ENCODE measurements around the gene GPRC6A. TPM values are rescaled to one million over a fixed set of nuclear protein-coding genes. Genes with fewer than 3 reads are reported as not detected.

Gene GPRC6A
- total RNA-seq, 4 donors from 2014 or later: not detected

DNA sequence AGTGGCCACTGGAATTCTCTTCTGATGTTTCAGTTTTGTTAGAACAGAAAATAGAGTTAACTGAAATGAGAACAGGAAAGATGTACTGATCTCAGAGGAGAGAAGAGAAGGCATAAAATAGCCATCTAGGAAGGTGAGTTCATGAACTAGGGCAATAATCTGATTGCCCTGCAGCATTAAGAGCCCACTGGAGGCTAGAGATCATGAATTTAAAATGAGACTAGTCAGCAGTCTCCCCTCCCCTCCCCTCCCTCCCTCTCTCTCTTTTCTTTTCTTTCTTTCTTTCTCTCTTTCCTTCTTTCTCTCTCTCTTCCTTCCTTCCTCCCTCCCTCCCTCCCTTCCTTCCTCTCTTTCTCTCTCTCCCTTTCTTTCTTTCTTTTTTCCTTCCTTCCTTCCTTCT is 28.9 kb downstream of the GPRC6A start:
- no peak for DNase-seq (ENCODE audit: low spot score in 2 of 2)
- H3K4me3 ChIP-seq (ENCODE audit: low read depth, poor library complexity, severe bottlenecking): no peak overlapping the region
- no peak for TF ChIP-seq POLR2A (IDR thresholded peaks at IDR 0.05)
- TF ChIP-seq, protein P1, sequence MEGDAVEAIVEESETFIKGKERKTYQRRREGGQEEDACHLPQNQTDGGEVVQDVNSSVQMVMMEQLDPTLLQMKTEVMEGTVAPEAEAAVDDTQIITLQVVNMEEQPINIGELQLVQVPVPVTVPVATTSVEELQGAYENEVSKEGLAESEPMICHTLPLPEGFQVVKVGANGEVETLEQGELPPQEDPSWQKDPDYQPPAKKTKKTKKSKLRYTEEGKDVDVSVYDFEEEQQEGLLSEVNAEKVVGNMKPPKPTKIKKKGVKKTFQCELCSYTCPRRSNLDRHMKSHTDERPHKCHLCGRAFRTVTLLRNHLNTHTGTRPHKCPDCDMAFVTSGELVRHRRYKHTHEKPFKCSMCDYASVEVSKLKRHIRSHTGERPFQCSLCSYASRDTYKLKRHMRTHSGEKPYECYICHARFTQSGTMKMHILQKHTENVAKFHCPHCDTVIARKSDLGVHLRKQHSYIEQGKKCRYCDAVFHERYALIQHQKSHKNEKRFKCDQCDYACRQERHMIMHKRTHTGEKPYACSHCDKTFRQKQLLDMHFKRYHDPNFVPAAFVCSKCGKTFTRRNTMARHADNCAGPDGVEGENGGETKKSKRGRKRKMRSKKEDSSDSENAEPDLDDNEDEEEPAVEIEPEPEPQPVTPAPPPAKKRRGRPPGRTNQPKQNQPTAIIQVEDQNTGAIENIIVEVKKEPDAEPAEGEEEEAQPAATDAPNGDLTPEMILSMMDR (IDR thresholded peaks at IDR 0.05): no peak
- intact Hi-C loops (cut with DNase I; ENCODE audit: low total_unique reads): no loop called here

GRCh38 chr6:116797585-116797984 is 31.3 kb downstream of the GPRC6A start:
- intact Hi-C loops (cut with DNase I; ENCODE audit: low total_unique reads): no loop called here
- no peak for DNase-seq (ENCODE audit: low spot score in 2 of 2)
- WGBS, 2 donors: 57 to 59% methylated on average over 2 of the region's 2 CpGs

GRCh38 chr6:116793224-116793623 is 35.7 kb downstream of the GPRC6A start:
- TF ChIP-seq, protein P1 (IDR thresholded peaks at IDR 0.05): no peak
- no peak for TF ChIP-seq POLR2A (IDR thresholded peaks at IDR 0.05)
- WGBS, 2 donors: 78 to 83% methylated on average over 3 of the region's 3 CpGs
- H3K4me3 ChIP-seq (ENCODE audit: low read depth, poor library complexity, severe bottlenecking): no peak overlapping the region
- intact Hi-C loops (cut with DNase I; ENCODE audit: low total_unique reads): no loop called here
- no peak for DNase-seq (ENCODE audit: low spot score in 2 of 2)

More at GRCh38 chr6:116797585-116797984, 31.3 kb downstream of the GPRC6A start:
- H3K4me3 ChIP-seq (ENCODE audit: low read depth, poor library complexity, severe bottlenecking): no peak overlapping the region
- TF ChIP-seq, protein P1 (IDR thresholded peaks at IDR 0.05): no peak
- TF ChIP-seq POLR2A (IDR thresholded peaks at IDR 0.05): no peak

GRCh38 chr6:116783852-116784251 is 45.0 kb downstream of the GPRC6A start:
- TF ChIP-seq POLR2A (IDR thresholded peaks at IDR 0.05): no peak
- TF ChIP-seq, protein P1 (IDR thresholded peaks at IDR 0.05): no peak
- 65 to 67% methylated on average over 5 of the region's 5 CpGs for WGBS, 2 donors

DNA sequence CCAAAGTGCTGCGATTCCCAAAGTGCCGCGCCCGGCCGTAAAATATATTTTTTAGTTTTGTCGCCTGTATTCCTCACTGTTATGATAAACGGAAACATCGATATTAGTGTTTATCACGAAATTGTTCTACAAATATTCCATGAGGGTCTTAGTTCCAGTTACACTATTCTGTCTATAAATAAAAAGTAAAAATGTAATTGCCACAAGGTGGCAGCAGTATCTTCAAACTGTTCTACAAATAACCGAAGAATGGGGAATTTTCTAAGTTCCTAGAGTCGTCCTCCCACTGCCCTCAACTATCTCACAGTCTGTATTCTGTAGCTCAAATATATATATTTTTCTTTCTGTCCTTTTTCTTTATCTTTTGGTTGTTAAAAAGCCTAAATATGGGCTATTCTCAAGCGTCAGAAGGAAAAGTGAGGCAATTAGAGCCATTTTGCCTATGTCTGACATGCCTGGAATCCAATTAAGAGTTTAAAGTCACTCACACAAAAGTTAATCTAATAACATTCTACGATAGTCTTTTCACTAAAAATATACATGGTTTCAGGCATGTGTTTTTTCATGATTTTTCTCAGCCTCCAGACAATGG is 49.2 kb downstream of the GPRC6A start:
- DNase-seq (ENCODE audit: low spot score in 2 of 2): no peak
- WGBS, 2 donors: 36 to 38% methylated on average over 13 of the region's 13 CpGs
- TF ChIP-seq, protein P1 (IDR thresholded peaks at IDR 0.05): no peak
- TF ChIP-seq POLR2A (IDR thresholded peaks at IDR 0.05): no peak
- no peak overlapping the region for H3K4me3 ChIP-seq (ENCODE audit: low read depth, poor library complexity, severe bottlenecking)
- intact Hi-C loops (cut with DNase I; ENCODE audit: low total_unique reads): no loop called here

More at GRCh38 chr6:116783852-116784251, 45.0 kb downstream of the GPRC6A start:
- no peak overlapping the region for H3K4me3 ChIP-seq (ENCODE audit: low read depth, poor library complexity, severe bottlenecking)
- intact Hi-C loops (cut with DNase I; ENCODE audit: low total_unique reads): no loop called here
- no peak for DNase-seq (ENCODE audit: low spot score in 2 of 2)

DNA sequence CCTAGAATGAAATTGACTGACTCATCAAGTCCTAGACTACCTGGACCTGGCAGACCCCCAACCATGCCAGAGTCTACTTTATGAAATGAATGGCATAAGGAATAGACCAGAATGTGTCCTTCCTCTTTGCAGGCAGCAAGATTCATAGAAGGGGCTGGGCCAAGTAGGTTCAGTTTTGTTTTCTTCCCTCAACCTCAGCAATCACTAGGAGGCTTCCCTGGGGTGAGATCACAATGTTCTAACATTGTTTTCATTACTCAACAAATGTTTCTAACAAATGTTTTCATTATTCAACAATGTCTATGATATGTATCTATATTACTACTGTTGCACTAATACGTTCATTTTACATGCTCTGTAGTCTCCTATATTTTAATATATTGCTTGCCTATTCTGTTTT is 55.0 kb downstream of the GPRC6A start:
- no peak for TF ChIP-seq POLR2A (IDR thresholded peaks at IDR 0.05)
- TF ChIP-seq, protein P1 (IDR thresholded peaks at IDR 0.05): no peak
- 44 to 50% methylated on average over 1 of the region's 1 CpG for WGBS, 2 donors
- H3K4me3 ChIP-seq (ENCODE audit: low read depth, poor library complexity, severe bottlenecking): no peak overlapping the region
- intact Hi-C loops (cut with DNase I; ENCODE audit: low total_unique reads): no loop called here
- no peak for DNase-seq (ENCODE audit: low spot score in 2 of 2)

Measured in lower leg skin (tissue), 4 donors.